Measurements from ENCODE around the gene BRMS1L. TPM values are rescaled to one million over a fixed set of nuclear protein-coding genes. Genes with fewer than 3 reads are reported as not detected.

BRMS1L gene
- total and polyA plus RNA-seq, 2 of the 13 experiments (the other 11 are each of a cell fraction or from before 2014, with no cell fraction given), result 21.1 to 23.8 TPM

DNA sequence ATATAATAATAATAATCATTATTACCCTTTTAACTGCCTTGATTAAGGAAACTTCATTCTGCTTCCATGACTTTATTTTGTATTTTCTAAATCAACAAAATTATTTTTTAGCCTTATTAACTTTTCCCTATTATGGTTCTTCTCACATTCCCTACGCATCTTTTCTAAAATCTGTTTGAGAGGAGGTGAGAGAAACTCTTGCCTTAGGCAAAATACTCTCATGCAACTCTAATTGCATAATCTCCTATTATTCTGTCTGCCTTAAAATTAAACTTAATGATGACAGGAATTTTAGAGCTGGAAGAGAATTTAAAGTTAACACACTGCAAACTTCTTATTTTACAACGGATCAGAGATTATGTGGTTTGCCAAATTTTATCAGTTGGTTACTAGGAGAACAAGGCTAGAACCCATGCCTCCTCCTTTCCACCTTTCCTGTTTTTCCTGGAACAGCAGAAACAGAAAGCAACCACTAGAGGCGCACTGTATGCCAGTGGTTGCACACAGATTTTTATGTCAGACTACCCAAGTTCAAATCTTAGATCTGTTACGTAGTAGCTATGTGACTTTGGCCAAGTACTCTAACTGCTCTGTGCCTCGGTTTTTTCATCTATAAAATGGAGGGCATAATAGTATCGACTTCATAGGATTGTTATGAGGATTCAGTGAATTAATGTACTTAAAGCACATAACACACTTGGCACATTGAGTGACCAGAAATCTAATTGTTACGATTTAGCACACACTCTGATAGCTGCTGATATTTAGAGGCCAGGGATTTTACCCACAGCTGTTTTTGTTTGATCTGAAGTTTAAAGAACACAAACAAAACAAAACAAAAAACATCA lies 4.3 kb upstream of the BRMS1L start (continued):
- TF ChIP-seq, protein P1, sequence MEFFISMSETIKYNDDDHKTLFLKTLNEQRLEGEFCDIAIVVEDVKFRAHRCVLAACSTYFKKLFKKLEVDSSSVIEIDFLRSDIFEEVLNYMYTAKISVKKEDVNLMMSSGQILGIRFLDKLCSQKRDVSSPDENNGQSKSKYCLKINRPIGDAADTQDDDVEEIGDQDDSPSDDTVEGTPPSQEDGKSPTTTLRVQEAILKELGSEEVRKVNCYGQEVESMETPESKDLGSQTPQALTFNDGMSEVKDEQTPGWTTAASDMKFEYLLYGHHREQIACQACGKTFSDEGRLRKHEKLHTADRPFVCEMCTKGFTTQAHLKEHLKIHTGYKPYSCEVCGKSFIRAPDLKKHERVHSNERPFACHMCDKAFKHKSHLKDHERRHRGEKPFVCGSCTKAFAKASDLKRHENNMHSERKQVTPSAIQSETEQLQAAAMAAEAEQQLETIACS (CRISPR knock-in tag; IDR thresholded peaks at IDR 0.05), result no peak
- peak; percentile 72; the same call in 1 of the 2 replicates for TF ChIP-seq CCDC6 (CRISPR knock-in tag; IDR thresholded peaks at IDR 0.05)
- no peak for TF ChIP-seq ZNF30 (CRISPR knock-in tag; IDR thresholded peaks at IDR 0.05)
- no peak for TF ChIP-seq ZNF101 (CRISPR knock-in tag; IDR thresholded peaks at IDR 0.05; ENCODE audit: borderline replicate concordance, low read depth)
- TF ChIP-seq NR1H2 (CRISPR knock-in tag; IDR thresholded peaks at IDR 0.05; ENCODE audit: borderline replicate concordance, low read depth), result no peak
- TF ChIP-seq ZNF629 (CRISPR knock-in tag; conservative IDR thresholded peaks at IDR 0.05), result peak; percentile 83
- TF ChIP-seq MED8 (CRISPR knock-in tag; IDR thresholded peaks at IDR 0.05; ENCODE audit: insufficient replicate concordance), result no peak
- TF ChIP-seq, protein P2, sequence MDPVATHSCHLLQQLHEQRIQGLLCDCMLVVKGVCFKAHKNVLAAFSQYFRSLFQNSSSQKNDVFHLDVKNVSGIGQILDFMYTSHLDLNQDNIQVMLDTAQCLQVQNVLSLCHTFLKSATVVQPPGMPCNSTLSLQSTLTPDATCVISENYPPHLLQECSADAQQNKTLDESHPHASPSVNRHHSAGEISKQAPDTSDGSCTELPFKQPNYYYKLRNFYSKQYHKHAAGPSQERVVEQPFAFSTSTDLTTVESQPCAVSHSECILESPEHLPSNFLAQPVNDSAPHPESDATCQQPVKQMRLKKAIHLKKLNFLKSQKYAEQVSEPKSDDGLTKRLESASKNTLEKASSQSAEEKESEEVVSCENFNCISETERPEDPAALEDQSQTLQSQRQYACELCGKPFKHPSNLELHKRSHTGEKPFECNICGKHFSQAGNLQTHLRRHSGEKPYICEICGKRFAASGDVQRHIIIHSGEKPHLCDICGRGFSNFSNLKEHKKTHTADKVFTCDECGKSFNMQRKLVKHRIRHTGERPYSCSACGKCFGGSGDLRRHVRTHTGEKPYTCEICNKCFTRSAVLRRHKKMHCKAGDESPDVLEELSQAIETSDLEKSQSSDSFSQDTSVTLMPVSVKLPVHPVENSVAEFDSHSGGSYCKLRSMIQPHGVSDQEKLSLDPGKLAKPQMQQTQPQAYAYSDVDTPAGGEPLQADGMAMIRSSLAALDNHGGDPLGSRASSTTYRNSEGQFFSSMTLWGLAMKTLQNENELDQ (CRISPR knock-in tag; IDR thresholded peaks at IDR 0.05; ENCODE audit: borderline replicate concordance), result peak; percentile 77; the same call in 1 of the 2 replicates
- no peak for TF ChIP-seq NCOA5 (CRISPR knock-in tag; IDR thresholded peaks at IDR 0.05)
- no peak for TF ChIP-seq CEBPB (IDR thresholded peaks at IDR 0.05; ENCODE audit: borderline replicate concordance, low read depth, low read length)
- no peak; the same call in 1 of the 2 replicates for TF ChIP-seq HMG20A (CRISPR knock-in tag; IDR thresholded peaks at IDR 0.05; ENCODE audit: borderline replicate concordance)
- no peak for TF ChIP-seq ZNF746 (CRISPR knock-in tag; IDR thresholded peaks at IDR 0.05)
- TF ChIP-seq, protein P3, sequence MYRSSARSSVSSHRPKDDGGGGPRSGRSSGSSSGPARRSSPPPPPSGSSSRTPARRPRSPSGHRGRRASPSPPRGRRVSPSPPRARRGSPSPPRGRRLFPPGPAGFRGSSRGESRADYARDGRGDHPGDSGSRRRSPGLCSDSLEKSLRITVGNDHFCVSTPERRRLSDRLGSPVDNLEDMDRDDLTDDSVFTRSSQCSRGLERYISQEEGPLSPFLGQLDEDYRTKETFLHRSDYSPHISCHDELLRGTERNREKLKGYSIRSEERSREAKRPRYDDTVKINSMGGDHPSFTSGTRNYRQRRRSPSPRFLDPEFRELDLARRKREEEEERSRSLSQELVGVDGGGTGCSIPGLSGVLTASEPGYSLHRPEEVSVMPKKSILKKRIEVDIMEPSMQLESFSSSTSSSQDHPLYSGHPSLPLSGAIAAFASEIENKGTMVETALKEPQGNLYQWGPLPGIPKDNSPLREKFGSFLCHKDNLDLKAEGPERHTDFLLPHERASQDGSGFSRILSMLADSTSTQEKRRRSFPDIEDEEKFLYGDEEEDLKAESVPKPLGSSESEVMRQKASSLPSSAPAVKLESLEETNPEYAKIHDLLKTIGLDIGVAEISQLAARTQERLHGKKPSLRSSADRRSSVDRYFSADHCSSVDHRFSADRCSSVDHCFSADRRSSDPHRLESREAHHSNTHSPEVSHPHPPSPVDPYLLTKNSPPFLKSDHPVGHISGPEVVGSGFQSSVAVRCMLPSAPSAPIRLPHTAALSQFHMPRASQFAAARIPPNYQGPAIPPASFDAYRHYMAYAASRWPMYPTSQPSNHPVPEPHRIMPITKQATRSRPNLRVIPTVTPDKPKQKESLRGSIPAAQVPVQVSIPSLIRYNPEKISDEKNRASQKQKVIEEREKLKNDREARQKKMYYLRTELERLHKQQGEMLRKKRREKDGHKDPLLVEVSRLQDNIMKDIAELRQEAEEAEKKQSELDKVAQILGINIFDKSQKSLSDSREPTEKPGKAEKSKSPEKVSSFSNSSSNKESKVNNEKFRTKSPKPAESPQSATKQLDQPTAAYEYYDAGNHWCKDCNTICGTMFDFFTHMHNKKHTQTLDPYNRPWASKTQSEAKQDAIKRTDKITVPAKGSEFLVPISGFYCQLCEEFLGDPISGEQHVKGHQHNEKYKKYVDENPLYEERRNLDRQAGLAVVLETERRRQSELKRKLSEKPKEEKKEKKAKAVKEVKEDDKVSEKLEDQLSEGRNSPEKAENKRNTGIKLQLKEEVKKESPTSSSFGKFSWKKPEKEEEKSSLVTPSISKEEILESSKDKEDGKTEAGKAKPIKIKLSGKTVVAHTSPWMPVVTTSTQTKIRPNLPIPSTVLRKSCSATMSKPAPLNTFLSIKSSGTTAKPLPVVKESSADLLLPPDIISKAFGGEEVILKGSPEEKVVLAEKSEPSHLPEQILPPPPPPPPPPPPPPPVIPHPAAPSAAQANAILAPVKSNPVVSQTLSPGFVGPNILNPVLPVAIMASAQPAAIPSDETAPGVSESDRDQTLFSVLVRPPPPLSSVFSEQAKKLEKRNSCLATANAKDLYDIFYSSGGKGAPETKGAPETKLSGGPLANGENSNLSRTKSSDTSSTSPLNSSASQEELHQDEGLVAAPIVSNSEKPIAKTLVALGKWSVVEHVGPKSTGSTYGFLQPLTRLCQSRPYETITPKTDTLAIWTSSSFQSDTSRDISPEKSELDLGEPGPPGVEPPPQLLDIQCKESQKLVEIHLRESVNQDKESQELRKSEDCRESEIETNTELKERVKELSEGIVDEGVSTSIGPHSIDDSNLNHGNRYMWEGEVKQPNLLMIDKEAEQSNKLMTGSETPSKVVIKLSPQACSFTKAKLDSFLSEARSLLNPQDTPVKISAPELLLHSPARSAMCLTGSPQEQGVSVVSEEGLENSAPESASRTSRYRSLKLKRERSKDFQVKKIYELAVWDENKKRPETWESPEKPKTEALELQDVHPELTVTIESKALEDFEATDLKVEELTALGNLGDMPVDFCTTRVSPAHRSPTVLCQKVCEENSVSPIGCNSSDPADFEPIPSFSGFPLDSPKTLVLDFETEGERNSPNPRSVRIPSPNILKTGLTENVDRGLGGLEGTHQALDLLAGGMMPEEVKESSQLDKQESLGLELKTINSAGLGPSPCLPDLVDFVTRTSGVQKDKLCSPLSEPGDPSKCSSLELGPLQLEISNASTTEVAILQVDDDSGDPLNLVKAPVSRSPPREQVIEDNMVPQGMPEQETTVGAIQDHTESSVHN (CRISPR knock-in tag; IDR thresholded peaks at IDR 0.05), result no peak
- TF ChIP-seq, protein P4, sequence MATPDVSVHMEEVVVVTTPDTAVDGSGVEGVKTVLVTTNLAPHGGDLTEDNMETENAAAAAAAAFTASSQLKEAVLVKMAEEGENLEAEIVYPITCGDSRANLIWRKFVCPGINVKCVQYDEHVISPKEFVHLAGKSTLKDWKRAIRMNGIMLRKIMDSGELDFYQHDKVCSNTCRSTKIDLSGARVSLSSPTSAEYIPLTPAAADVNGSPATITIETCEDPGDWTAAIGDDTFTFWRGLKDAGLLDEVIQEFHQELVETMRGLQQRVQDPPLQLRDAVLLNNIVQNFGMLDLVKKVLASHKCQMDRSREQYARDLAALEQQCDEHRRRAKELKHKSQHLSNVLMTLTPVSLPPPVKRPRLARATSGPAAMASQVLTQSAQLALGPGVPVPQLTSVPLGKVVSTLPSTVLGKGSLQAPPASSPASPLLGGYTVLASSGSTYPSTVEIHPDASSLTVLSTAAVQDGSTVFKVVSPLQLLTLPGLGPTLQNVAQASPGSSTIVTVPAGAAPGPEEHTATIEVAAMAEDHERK (CRISPR knock-in tag; IDR thresholded peaks at IDR 0.05; ENCODE audit: low read depth), result no peak
- TF ChIP-seq MZF1 (CRISPR knock-in tag; IDR thresholded peaks at IDR 0.05; ENCODE audit: borderline replicate concordance), result no peak

Data from HepG2 (cell line).